ENCODE results near the gene LSM4.

- TF ChIP-seq CEBPB (IDR thresholded peaks at IDR 0.05) = no peak
- peak; percentile 35; the same call in 1 of the 2 replicates for TF ChIP-seq TAF1 (IDR thresholded peaks at IDR 0.05; ENCODE audit: low read depth)
- no peak for TF ChIP-seq REST (IDR thresholded peaks at IDR 0.05; ENCODE audit: low read depth)
- no peak for TF ChIP-seq EP300 (IDR thresholded peaks at IDR 0.05; ENCODE audit: borderline replicate concordance)
- no peak for TF ChIP-seq NFIC (IDR thresholded peaks at IDR 0.05)
- TF ChIP-seq MAX (IDR thresholded peaks at IDR 0.05) = peak; percentile 80
- TF ChIP-seq USF1 (IDR thresholded peaks at IDR 0.05) = peak; percentile 95
- no peak for TF ChIP-seq FOXM1 (IDR thresholded peaks at IDR 0.05; ENCODE audit: borderline replicate concordance, low read depth)
- TF ChIP-seq RAD21 (IDR thresholded peaks at IDR 0.05; ENCODE audit: low read depth) = no peak
Observed at GRCh38 chr19:18340990-18341868, 18.4 kb upstream of the LSM4 start.
